ENCODE results near the gene SLC26A4.
"Not testable (repeated sequence)": the region's sequence is repeated elsewhere in the genome, so short reads cannot be mapped to it uniquely, and the experiment has no call there.

SLC26A4 gene

DNA sequence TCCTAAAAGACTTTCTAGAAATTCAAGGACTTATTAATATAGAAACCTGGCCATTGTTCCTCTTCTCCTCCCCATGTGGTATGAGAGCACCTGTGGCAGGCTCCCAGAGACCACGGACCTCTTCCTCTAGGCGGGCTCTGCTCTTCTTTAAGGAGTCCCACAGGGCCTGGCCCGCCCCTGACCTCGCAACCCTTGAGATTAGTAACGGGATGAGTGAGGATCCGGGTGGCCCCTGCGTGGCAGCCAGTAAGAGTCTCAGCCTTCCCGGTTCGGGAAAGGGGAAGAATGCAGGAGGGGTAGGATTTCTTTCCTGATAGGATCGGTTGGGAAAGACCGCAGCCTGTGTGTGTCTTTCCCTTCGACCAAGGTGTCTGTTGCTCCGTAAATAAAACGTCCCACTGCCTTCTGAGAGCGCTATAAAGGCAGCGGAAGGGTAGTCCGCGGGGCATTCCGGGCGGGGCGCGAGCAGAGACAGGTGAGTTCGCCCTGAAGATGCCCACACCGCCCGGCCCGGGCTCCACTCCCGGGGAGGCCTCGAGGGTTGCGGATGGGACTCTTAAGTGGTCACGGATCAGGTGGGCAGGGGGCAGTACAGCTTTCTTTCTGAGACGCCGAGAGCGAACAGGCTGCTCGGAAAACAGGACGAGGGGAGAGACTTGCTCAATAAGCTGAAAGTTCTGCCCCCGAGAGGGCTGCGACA lies at the start of gene SLC26A4:
Gene SLC26A4, plus strand, starts transcription at position 448 of the 700 bp plus-strand sequence. CDS start 814 bp downstream, outside the sequence.
- no peak for DNase-seq

GRCh38 chr7:107613439-107613838 lies 47.2 kb upstream of the SLC26A4 start:
- no peak for DNase-seq

GRCh38 chr7:107613948-107614347 lies 46.7 kb upstream of the SLC26A4 start:
- no peak for DNase-seq

- DNase-seq = no peak
Observed at GRCh38 chr7:107614425-107614824, 46.2 kb upstream of the SLC26A4 start.

DNA sequence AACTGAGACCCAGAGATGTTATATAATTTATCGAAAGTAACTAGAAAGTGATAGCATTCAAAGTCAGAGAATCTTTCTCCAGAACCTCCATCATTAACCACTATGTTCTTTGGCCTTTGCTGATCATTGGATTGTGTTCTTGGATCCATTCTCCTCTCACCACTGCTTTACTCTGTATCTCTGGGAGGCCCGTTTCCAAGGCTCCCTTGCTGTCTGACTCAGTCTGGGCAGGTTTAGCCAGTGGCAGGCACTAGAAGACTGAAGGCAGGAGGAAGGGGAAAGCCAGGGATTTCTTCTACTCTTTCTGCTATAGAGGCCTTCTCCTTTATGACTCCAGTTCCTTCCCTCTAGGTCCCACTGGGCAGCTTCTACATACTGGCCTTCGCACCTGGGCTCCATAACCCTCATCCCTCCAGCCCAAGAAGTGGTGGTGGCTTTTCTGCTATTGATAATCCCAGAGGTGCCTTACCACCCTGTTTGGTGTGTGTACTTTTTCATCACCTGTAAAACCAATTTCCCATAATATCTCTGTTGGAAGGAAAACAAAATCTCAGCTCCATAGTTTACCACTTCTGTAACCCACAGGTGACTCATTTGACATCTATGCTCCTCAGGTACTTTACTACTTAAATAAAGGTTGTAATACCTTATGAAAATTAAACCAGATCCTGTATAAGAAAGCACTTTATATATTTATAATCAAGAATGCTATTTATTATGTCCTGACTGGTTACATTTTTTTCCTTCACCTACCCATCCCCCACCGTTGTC lies 44.5 kb upstream of the SLC26A4 start:
- DNase-seq = no peak

GRCh38 chr7:107622429-107622828 lies 38.2 kb upstream of the SLC26A4 start:
- no peak for DNase-seq

GRCh38 chr7:107622894-107623293 lies 37.7 kb upstream of the SLC26A4 start:
- DNase-seq = no peak

GRCh38 chr7:107627002-107627401 lies 33.6 kb upstream of the SLC26A4 start:
- no peak for DNase-seq

GRCh38 chr7:107628461-107629064 lies 32.1 kb upstream of the SLC26A4 start:
- DNase-seq = no peak

GRCh38 chr7:107630342-107630741 lies 30.3 kb upstream of the SLC26A4 start:
- no peak for DNase-seq

DNA sequence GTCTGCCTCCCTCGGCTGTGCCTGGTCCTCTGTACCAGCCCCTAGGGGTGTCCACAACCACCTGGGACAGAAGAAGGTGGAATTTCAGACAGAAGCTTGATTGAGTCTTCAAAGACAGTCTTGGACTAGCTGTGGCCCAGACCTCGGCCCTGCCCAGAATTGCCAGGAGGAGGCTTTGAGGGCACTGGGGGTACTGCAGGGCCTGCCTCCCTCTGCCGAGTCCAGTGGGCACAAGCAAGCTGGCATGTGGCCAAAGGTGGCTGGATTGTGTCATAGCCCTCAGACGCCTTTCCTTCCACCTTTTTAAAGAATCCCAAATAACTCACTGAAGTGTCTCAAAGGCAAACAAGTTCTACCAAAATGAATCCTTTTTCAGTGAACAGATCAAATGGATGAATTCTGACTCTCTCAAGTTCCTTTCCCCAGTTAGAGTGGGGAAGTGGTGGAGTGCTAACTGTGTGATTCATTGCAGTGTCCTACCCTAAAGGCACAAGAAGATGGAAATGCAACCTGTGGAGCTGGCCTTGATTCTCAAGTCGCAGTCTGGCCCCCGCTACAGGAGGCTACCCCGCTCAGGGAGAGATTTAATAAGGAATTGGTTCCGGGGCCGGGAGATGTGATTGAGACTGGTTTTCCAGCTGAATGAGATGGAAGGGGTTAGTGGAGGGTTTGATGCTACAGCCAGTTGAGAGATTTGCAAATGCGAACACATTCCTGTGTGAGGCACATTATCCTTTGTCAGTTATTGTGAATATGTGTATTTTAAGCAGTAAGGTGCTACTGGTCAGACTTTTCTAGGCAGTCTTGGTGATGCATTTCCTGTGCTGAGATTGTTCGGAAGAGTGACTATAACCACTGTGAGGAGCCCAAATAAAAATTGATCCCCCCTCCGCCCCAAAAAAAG lies 28.8 kb upstream of the SLC26A4 start:
- DNase-seq = no peak

- no peak for DNase-seq
Observed at GRCh38 chr7:107632492-107632865, 28.1 kb upstream of the SLC26A4 start.

GRCh38 chr7:107638594-107638993 lies 22.0 kb upstream of the SLC26A4 start:
- no peak for DNase-seq

GRCh38 chr7:107639070-107639469 lies 21.6 kb upstream of the SLC26A4 start:
- DNase-seq = not testable (repeated sequence)

- DNase-seq = no peak
Observed at GRCh38 chr7:107641676-107642075, 19.0 kb upstream of the SLC26A4 start.

DNA sequence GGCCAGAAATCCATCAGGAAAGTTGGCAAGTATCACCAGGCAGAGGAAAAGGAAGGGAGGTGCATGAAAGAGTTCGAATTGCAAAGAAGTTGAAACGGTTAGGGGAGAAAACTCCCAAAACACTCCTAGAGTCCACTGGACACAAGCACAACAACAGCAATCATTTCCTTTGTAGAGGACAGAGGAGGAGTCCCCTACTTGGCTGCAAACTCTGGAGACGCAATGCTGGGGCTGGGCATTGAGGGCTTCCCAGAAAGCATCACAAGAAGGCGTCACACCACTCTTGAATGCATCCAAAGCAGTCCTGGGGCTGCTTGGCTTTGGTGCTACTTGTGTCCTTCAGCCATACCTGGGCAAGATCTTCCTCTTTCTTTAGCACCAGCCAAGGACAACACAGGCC lies 18.1 kb upstream of the SLC26A4 start:
- DNase-seq = no peak

DNA sequence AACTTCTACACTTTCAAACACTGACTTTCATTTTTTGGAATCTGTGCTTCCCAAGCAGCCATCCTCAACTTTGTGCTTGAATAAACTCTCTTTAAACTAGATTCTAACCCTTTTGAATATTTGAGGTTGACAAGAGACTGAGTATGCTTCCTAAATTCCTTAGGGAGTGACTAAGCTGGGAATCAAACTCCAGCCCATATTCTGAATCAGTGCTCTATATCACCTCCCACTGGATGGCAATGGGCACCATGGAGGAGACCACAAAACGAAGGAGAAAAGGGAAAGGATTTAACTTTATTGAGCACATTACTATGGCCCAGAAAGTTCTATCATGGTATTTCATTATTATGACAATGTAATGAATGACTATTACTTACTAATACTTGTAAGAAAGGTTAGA lies 17.2 kb upstream of the SLC26A4 start:
- DNase-seq = no peak

GRCh38 chr7:107643938-107644308 lies 16.7 kb upstream of the SLC26A4 start:
- no peak for DNase-seq

- DNase-seq = no peak
Observed at GRCh38 chr7:107644309-107644974, 16.2 kb upstream of the SLC26A4 start.

- no peak for DNase-seq
Observed at GRCh38 chr7:107652642-107653041, 8.0 kb upstream of the SLC26A4 start.

DNA sequence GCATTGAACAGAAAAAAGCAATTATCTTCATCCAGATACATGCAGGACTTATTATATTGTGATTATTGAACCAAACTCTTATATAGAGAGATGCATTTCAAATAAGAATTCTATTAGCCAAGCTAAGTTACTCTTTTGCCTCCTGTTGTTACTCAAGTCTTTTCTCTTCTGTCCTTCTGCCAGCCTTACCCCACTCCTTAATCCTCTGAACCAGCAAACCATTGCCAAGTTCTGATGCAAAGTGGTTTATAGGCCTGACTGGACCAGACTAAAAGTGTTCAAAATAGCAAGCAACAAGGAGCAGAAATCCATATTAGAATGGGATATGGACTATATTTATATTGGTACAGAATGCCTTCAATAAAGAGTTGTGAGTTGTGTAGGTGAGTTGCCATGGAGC lies 2.2 kb upstream of the SLC26A4 start:
- DNase-seq = no peak

- DNase-seq = no peak
Observed at GRCh38 chr7:107659666-107660065, 962 bp upstream of the SLC26A4 start.
